ENCODE results near the gene NKAIN4. TPM values are rescaled to one million over a fixed set of nuclear protein-coding genes. Genes with fewer than 3 reads are reported as not detected.

Gene NKAIN4
- total and polyA plus RNA-seq, 2 experiments from 2014 or later: 12.6 to 13.2 TPM

GRCh38 chr20:63286781-63287696 lies 32.8 kb upstream of the NKAIN4 start:
- H3F3A ChIP-seq (replicated peaks; ENCODE audit: low read depth): no peaks in the 10 kb centered on the region
- no peak overlapping the region for H3K27ac Mint-ChIP-seq
- no peaks in the 10 kb centered on the region for H4K20me1 ChIP-seq (replicated peaks; ENCODE audit: insufficient read depth)
- H3K4me2 ChIP-seq: no peak overlapping the region
- peaks cover 5% of the 10 kb centered on the region; the same call in 2 of the 3 replicates for H3K4me1 Mint-ChIP-seq
- no peaks in the 10 kb centered on the region for H3K27me3 ChIP-seq (ENCODE audit: insufficient read depth)
- no peak for TF ChIP-seq CREB1 (CRISPR knock-in tag; IDR thresholded peaks at IDR 0.05; ENCODE audit: low read depth)
- H3K36me3 ChIP-seq (ENCODE audit: insufficient read depth): no peaks in the 10 kb centered on the region; the same call in 1 of the 2 replicates
- no peak overlapping the region for H3K4me3 Mint-ChIP-seq
- H3K9me3 Mint-ChIP-seq: no peaks in the 10 kb centered on the region
- no peak overlapping the region for H2AFZ ChIP-seq
- no peaks in the 10 kb centered on the region for H3K79me2 ChIP-seq (replicated peaks; ENCODE audit: insufficient read depth)
- DNase-seq (ENCODE audit: low spot score): no peak
- peaks cover 19% of the 10 kb centered on the region for H3K36me3 Mint-ChIP-seq (ENCODE audit: low read depth)
- peaks cover 19% of the 10 kb centered on the region for H3K27me3 Mint-ChIP-seq (ENCODE audit: insufficient read depth, low read depth, poor library complexity)
- no peak overlapping the region for H3K4me3 ChIP-seq
- ATAC-seq: no peak
- H3K9me2 ChIP-seq (ENCODE audit: insufficient read depth): no peaks in the 10 kb centered on the region
- no peak overlapping the region for H3K27ac ChIP-seq (ENCODE audit: low read depth)
- peaks cover 6% of the 10 kb centered on the region; the same call in 1 of the 2 replicates for H3K4me1 ChIP-seq (ENCODE audit: insufficient read depth)

- no peaks in the 10 kb centered on the region for H3K9me2 ChIP-seq (ENCODE audit: insufficient read depth)
- DNase-seq (ENCODE audit: low spot score) (no peak), ATAC-seq (no peak)
- no peaks in the 10 kb centered on the region for H3F3A ChIP-seq (replicated peaks; ENCODE audit: low read depth)
- H3K4me3 ChIP-seq: no peak overlapping the region
- H3K79me2 ChIP-seq (replicated peaks; ENCODE audit: insufficient read depth): no peaks in the 10 kb centered on the region
- H3K36me3 ChIP-seq (ENCODE audit: insufficient read depth): no peaks in the 10 kb centered on the region; the same call in 1 of the 2 replicates
- no peak overlapping the region for H3K27ac ChIP-seq (ENCODE audit: low read depth)
- Mint-ChIP-seq H3K27me3 (ENCODE audit: insufficient read depth, low read depth, poor library complexity) (peaks cover 11% of the 10 kb centered on the region), H3K27ac (no peak overlapping the region), H3K4me1 (peaks cover 3% of the 10 kb centered on the region; the same call in 2 of the 3 replicates), H3K36me3 (ENCODE audit: low read depth) (peaks cover 25% of the 10 kb centered on the region), H3K9me3 (no peaks in the 10 kb centered on the region), H3K4me3 (no peak overlapping the region)
- H3K4me2 ChIP-seq: no peak overlapping the region
- H4K20me1 ChIP-seq (replicated peaks; ENCODE audit: insufficient read depth): no peaks in the 10 kb centered on the region
- no peaks in the 10 kb centered on the region for H3K27me3 ChIP-seq (ENCODE audit: insufficient read depth)
- no peak overlapping the region for H2AFZ ChIP-seq
- peaks cover 6% of the 10 kb centered on the region; the same call in 1 of the 2 replicates for H3K4me1 ChIP-seq (ENCODE audit: insufficient read depth)
- TF ChIP-seq CREB1 (CRISPR knock-in tag; IDR thresholded peaks at IDR 0.05; ENCODE audit: low read depth) (no peak), JUNB (IDR thresholded peaks at IDR 0.05; ENCODE audit: unreplicated experiment) (no peak), NANOG (IDR thresholded peaks at IDR 0.05; ENCODE audit: borderline replicate concordance) (no peak), ZNF462 (CRISPR knock-in tag; IDR thresholded peaks at IDR 0.05) (no peak), ZNF331 (CRISPR knock-in tag; IDR thresholded peaks at IDR 0.05; ENCODE audit: low read depth) (no peak), POLR2AphosphoS5 (IDR thresholded peaks at IDR 0.05; ENCODE audit: low read depth) (no peak), STAT1 (IDR thresholded peaks at IDR 0.05; ENCODE audit: unreplicated experiment) (no peak), CTCF (conservative IDR thresholded peaks at IDR 0.05; ENCODE audit: low read depth in 2 of 2) (no peak), ZNF114 (CRISPR knock-in tag; IDR thresholded peaks at IDR 0.05) (no peak), EZH2phosphoT487 (IDR thresholded peaks at IDR 0.05; ENCODE audit: unreplicated experiment) (no peak), EZH2 (IDR thresholded peaks at IDR 0.05; ENCODE audit: low read depth, unreplicated experiment) (no peak)
Measured at GRCh38 chr20:63285636-63286615, 31.7 kb upstream of the NKAIN4 start.
